SK-N-SH treated with all-trans-retinoic acid at 6 μM for 48 hours (cell line): ENCODE results near the gene RAB31.

Source experiments
- CSDC2 ChIP-seq: fragments of 250-450 bp; sonication (Bioruptor Pico); IDR thresholded peaks from 2 replicates; pipeline ENCODE4 v1.5.0; 2020; ENCODE audit warnings: mild to moderate bottlenecking, moderate library complexity
- SNAI2 ChIP-seq: fragments of 250-450 bp; sonication (Bioruptor Pico); IDR thresholded peaks from 2 replicates; pipeline ENCODE4 v1.5.0; 2020; ENCODE audit warnings: mild to moderate bottlenecking, moderate library complexity
- ZFP30 ChIP-seq: fragments of 450-650 bp; formaldehyde crosslinking; IDR thresholded peaks from 2 replicates; pipeline ENCODE4 v1.5.0; 2022; ENCODE audit warnings: mild to moderate bottlenecking, moderate library complexity
- ZNF565 ChIP-seq: fragments of 450-650 bp; formaldehyde crosslinking; conservative IDR thresholded peaks from 2 replicates; pipeline ENCODE4 v1.5.0; 2020; ENCODE audit warnings: low read depth, mild to moderate bottlenecking, moderate library complexity
- ZNF8 ChIP-seq: fragments of 450-650 bp; formaldehyde crosslinking; IDR thresholded peaks from 2 replicates; pipeline ENCODE4 v1.5.0; 2020; ENCODE audit warnings: mild to moderate bottlenecking, moderate library complexity
- TF ChIP-seq, protein P1 (sequence below): fragments of 250-450 bp; sonication (Bioruptor Pico); IDR thresholded peaks from 2 replicates; pipeline ENCODE4 v1.5.1; 2020; ENCODE audit warnings: low read depth, mild to moderate bottlenecking, moderate library complexity
- TF ChIP-seq, protein P2 (sequence below): fragments of 250-450 bp; sonication (Bioruptor Pico); IDR thresholded peaks from 2 replicates; pipeline ENCODE4 v1.8.0; 2021; ENCODE audit warnings: low read depth, mild to moderate bottlenecking, moderate library complexity, borderline replicate concordance

DNA sequence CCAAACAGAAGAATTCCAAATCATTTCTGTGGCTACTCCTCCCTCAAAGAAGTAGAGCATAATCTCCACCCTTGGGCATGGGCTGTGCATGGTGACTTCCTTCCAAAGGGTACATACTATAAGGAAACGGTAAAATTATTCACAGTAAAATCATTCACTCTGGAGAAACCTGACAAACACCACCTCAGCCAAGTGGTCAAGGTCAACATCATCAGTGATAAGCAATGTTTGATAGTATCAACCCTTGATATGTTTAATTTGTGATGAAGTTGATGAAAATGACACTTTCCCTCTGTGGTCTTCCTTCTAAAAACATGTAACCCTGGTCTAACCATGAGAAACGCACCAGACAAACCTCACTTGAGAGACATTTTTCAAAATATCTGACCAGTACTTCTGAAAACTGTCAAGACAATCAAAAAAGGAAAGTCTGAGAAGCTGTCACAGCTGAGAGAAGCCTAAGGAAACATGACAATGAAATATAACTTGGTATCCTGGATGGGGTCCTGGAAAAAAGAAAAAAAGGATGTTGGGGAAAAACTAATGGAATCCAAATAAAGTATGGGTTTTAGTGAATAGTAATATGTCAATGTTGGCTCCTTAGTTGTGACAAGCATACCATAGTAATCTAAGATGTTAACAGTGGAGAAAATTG, 168.2 kb downstream of the RAB31 start:
- TF ChIP-seq SNAI2 (no peak), ZNF8 (CRISPR knock-in tag) (no peak), CSDC2 (CRISPR knock-in tag) (no peak), ZFP30 (CRISPR knock-in tag) (no peak), ZNF565 (CRISPR knock-in tag) (no peak)
- TF ChIP-seq, protein P1, sequence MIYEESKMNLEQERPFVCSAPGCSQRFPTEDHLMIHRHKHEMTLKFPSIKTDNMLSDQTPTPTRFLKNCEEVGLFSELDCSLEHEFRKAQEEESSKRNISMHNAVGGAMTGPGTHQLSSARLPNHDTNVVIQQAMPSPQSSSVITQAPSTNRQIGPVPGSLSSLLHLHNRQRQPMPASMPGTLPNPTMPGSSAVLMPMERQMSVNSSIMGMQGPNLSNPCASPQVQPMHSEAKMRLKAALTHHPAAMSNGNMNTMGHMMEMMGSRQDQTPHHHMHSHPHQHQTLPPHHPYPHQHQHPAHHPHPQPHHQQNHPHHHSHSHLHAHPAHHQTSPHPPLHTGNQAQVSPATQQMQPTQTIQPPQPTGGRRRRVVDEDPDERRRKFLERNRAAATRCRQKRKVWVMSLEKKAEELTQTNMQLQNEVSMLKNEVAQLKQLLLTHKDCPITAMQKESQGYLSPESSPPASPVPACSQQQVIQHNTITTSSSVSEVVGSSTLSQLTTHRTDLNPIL: no peak
- TF ChIP-seq, protein P2, sequence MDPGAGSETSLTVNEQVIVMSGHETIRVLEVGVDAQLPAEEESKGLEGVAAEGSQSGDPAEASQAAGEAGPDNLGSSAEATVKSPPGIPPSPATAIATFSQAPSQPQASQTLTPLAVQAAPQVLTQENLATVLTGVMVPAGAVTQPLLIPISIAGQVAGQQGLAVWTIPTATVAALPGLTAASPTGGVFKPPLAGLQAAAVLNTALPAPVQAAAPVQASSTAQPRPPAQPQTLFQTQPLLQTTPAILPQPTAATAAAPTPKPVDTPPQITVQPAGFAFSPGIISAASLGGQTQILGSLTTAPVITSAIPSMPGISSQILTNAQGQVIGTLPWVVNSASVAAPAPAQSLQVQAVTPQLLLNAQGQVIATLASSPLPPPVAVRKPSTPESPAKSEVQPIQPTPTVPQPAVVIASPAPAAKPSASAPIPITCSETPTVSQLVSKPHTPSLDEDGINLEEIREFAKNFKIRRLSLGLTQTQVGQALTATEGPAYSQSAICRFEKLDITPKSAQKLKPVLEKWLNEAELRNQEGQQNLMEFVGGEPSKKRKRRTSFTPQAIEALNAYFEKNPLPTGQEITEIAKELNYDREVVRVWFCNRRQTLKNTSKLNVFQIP (CRISPR knock-in tag): no peak
